SK-N-SH (cell line): ENCODE results near the gene TNS4. TPM values are rescaled to one million over a fixed set of nuclear protein-coding genes. Genes with fewer than 3 reads are reported as not detected.

Experiments used
- CTCF ChIA-PET: fragments of 300-600, 350-600 bp; formaldehyde crosslinking; extraction: SDS; loops from one replicate; lab custom pipeline; 2021; lab: Yijun Ruan, JAX
- POLR2A ChIA-PET: fragments of 350-600 bp; sonication (Branson Sonifier 250); formaldehyde crosslinking; extraction: SDS; loops from one replicate; lab custom pipeline; 2020; ENCODE audit warnings: antibody characterized with exemption, inconsistent platforms; lab: Yijun Ruan, JAX
- DNase-seq: peaks from one replicate; pipeline ENCODE4 v3.0.0; 2012
- H2AFZ ChIP-seq: fragments of 200-600 bp; sonication (generic); 2 replicates; pipeline ENCODE4 v1.8.1; 2016; ENCODE audit warnings: antibody characterized with exemption, mild to moderate bottlenecking, low read depth
- H3F3A ChIP-seq: fragments of 200-600 bp; sonication (generic); replicated peaks from 2 replicates; pipeline ENCODE3; 2016; ENCODE audit warnings: antibody characterized with exemption, mild to moderate bottlenecking; ENCODE audit not compliant: insufficient read depth
- H3K27ac ChIP-seq, 2 experiments: fragments of 200-500 bp in 1 of 2; fragments of 200-600 bp in 1 of 2; sonication (Bioruptor generic) in 1 of 2; sonication (generic), shearing (Covaris generic) in 1 of 2; 2 replicates each; pipeline versions ENCODE4 v1.5.1 to v1.6.1; 2014 to 2016; ENCODE audit warnings: low read depth in 2 of 2, inconsistent platforms in 1 of 2, low read length in 1 of 2, mild to moderate bottlenecking in 1 of 2, mixed read lengths in 1 of 2
- H3K27me3 ChIP-seq: fragments of 200-600 bp; sonication (generic), shearing (Covaris generic); 2 replicates; pipeline ENCODE4 v1.6.1; 2016; ENCODE audit warnings: mixed run types; ENCODE audit not compliant: insufficient read depth
- H3K36me3 ChIP-seq, 2 experiments: fragments of 200-500 bp in 1 of 2; fragments of 200-600 bp in 1 of 2; sonication (Bioruptor generic) in 1 of 2; sonication (generic) in 1 of 2; replicated peaks in 1 of 2; 2 replicates each; pipeline versions ENCODE3 to v1.5.1; 2014 to 2016; ENCODE audit warnings: low read length in 1 of 2, mild to moderate bottlenecking in 1 of 2; ENCODE audit not compliant: insufficient read depth in 2 of 2, control insufficient read depth in 1 of 2
- H3K4me1 ChIP-seq, 2 experiments: fragments of 200-500 bp in 1 of 2; fragments of 200-600 bp in 1 of 2; sonication (Bioruptor generic) in 1 of 2; sonication (generic), shearing (Covaris generic) in 1 of 2; 2 replicates each; pipeline versions ENCODE4 v1.5.1 to v1.6.1; 2014 to 2016; ENCODE audit warnings: low read depth in 1 of 2, low read length in 1 of 2, mixed run types in 1 of 2; ENCODE audit not compliant: insufficient read depth in 2 of 2, control insufficient read depth in 1 of 2
- H3K4me2 ChIP-seq: fragments of 200-600 bp; sonication (generic), shearing (Covaris generic); 2 replicates; pipeline ENCODE4 v1.6.1; 2017; ENCODE audit warnings: mixed run types
- H3K4me3 ChIP-seq, 2 experiments: fragments of 200-500 bp in 1 of 2; fragments of 200-600 bp in 1 of 2; sonication (Bioruptor generic) in 1 of 2; sonication (generic), shearing (Covaris generic) in 1 of 2; 2 replicates each; pipeline versions ENCODE4 v1.5.1 to v1.8.1; 2014 to 2016; ENCODE audit warnings: low read depth in 2 of 2, inconsistent platforms in 1 of 2, low read length in 1 of 2, mild to moderate bottlenecking in 1 of 2, mixed read lengths in 1 of 2, moderate library complexity in 1 of 2
- H3K79me2 ChIP-seq: fragments of 200-600 bp; sonication (generic); 2 replicates; pipeline ENCODE4 v1.8.1; 2017; ENCODE audit warnings: mild to moderate bottlenecking; ENCODE audit not compliant: insufficient read depth
- H3K9ac ChIP-seq: fragments of 200-600 bp; sonication (generic); 2 replicates; pipeline ENCODE4 v1.6.1; 2017; ENCODE audit warnings: mixed run types
- H3K9me2 ChIP-seq: fragments of 200-600 bp; sonication (generic); 2 replicates; pipeline ENCODE4 v1.6.1; 2017; ENCODE audit warnings: mixed run types
- H3K9me3 ChIP-seq: fragments of 200-600 bp; sonication (generic); 2 replicates; pipeline ENCODE4 v1.6.1; 2017; ENCODE audit warnings: mixed run types, mild to moderate bottlenecking, moderate library complexity
- H4K20me1 ChIP-seq: fragments of 200-600 bp; sonication (generic); 2 replicates; pipeline ENCODE4 v1.6.1; 2017; ENCODE audit warnings: mild to moderate bottlenecking, mixed run types; ENCODE audit not compliant: insufficient read depth
- CTCF ChIP-seq: fragments of 200-600 bp; sonication (generic); IDR thresholded peaks from 2 replicates; pipeline ENCODE4 v1.6.1; 2017; ENCODE audit warnings: antibody characterized with exemption, mild to moderate bottlenecking, moderate library complexity
- ELF1 ChIP-seq: IDR thresholded peaks from 2 replicates; pipeline ENCODE4 v1.4.0; 2012
- GABPA ChIP-seq: IDR thresholded peaks from 2 replicates; pipeline ENCODE4 v1.4.0; 2012; ENCODE audit warnings: low read depth, mild to moderate bottlenecking
- MEF2A ChIP-seq: IDR thresholded peaks from 2 replicates; pipeline ENCODE4 v1.4.0; 2012; ENCODE audit warnings: low read depth, borderline replicate concordance
- PBX3 ChIP-seq: IDR thresholded peaks from 2 replicates; pipeline ENCODE4; 2012
- RAD21 ChIP-seq: IDR thresholded peaks from 2 replicates; pipeline ENCODE4 v1.6.1; 2012; ENCODE audit warnings: mild to moderate bottlenecking, low read length
- RCOR1 ChIP-seq: fragments of 150-350 bp; IDR thresholded peaks from 2 replicates; pipeline ENCODE4 v1.6.1; 2017; ENCODE audit warnings: antibody characterized with exemption, low read length
- SIN3A ChIP-seq: IDR thresholded peaks from 2 replicates; pipeline ENCODE4 v1.6.1; 2012; ENCODE audit warnings: low read depth, mild to moderate bottlenecking, low read length, moderate library complexity, borderline replicate concordance
- USF1 ChIP-seq: IDR thresholded peaks from 2 replicates; pipeline ENCODE4 v1.4.0; 2012; ENCODE audit warnings: low read depth, borderline replicate concordance
- WGBS: methylation state at CpG from one replicate; pipeline ENCODE4 v1.1.6; 2017; ENCODE audit warnings: low lambda C conversion rate; 5-methylcytosine and 5-hydroxymethylcytosine counted together
- polyA plus RNA-seq, 3 experiments: library from polyadenylated mRNA; depleted of rRNA; stranded (reverse); fragments of >200 nt; gene quantifications; 2 replicates each; pipeline ENCODE4 v1.2.3, GENCODE V29; 2012

Gene TNS4
- polyA plus RNA-seq, 1 of the 3 experiments (the other 2 are of a cell fraction) = not detected

- TF ChIP-seq USF1 (no peak), GABPA (no peak), ELF1 (no peak), RCOR1 (no peak), RAD21 (no peak), CTCF (no peak)
- WGBS = 66% methylated on average over 6 of the region's 6 CpGs
- no peaks in the 10 kb centered on the region for H3K27me3 ChIP-seq
- H3K27ac ChIP-seq = no peak overlapping the region
- H3K36me3 ChIP-seq = no peaks in the 10 kb centered on the region
- H3K4me1 ChIP-seq = peaks cover 5 to 14% of the 10 kb centered on the region in 2 experiments; a peak in 2 of 4 replicates
- no peaks in the 10 kb centered on the region for H3K9me3 ChIP-seq
- no peak overlapping the region for H3K9ac ChIP-seq
- no peak overlapping the region for H2AFZ ChIP-seq
- H4K20me1 ChIP-seq = no peaks in the 10 kb centered on the region
- H3K4me2 ChIP-seq = no peak overlapping the region
- no peak overlapping the region for H3K4me3 ChIP-seq
- no peak for DNase-seq
- H3F3A ChIP-seq = no peaks in the 10 kb centered on the region
- ChIA-PET POLR2A (interaction anchor here (0.7 to 1.4 kb wide), 7 partner anchors 25 to 170 kb away, joined by 3 to 7 read pairs (median 3); no protein-coding TSS in a partner anchor), CTCF (interaction anchor here (0.6 to 16.8 kb wide), 62 partner anchors 8 to 981 kb away, joined by 3 to 381 read pairs (median 8); partner anchors contain the start of genes CCR7, GJD3, IGFBP4 and TNS4)
- no peaks in the 10 kb centered on the region for H3K9me2 ChIP-seq
- no peaks in the 10 kb centered on the region for H3K79me2 ChIP-seq
Observed at GRCh38 chr17:40532520-40533253, 31.3 kb upstream of the TNS4 start.

GRCh38 chr17:40531051-40531991 is 29.9 kb upstream of the TNS4 start:
- H3K27me3 ChIP-seq = no peaks in the 10 kb centered on the region
- no peaks in the 10 kb centered on the region for H3F3A ChIP-seq
- H4K20me1 ChIP-seq = no peaks in the 10 kb centered on the region
- H3K4me3 ChIP-seq = no peak overlapping the region
- 92% methylated on average over 15 of the region's 15 CpGs for WGBS
- ChIA-PET POLR2A (no interaction called here), CTCF (interaction anchor here (0.8 to 16.8 kb wide), 27 partner anchors 8 to 230 kb away, joined by 3 to 381 read pairs (median 13); partner anchors contain the start of genes CCR7, GJD3, IGFBP4 and TOP2A)
- H3K36me3 ChIP-seq = no peaks in the 10 kb centered on the region
- DNase-seq = no peak
- H3K79me2 ChIP-seq = no peaks in the 10 kb centered on the region
- H3K27ac ChIP-seq = no peak overlapping the region
- H3K9me2 ChIP-seq = no peaks in the 10 kb centered on the region
- TF ChIP-seq SIN3A = no peak
- no peak for TF ChIP-seq MEF2A
- no peak for TF ChIP-seq PBX3
- no peak overlapping the region for H2AFZ ChIP-seq
- H3K9ac ChIP-seq = no peak overlapping the region
- H3K9me3 ChIP-seq = no peaks in the 10 kb centered on the region
- H3K4me2 ChIP-seq = no peak overlapping the region
- H3K4me1 ChIP-seq = peaks cover 0 to 7% of the 10 kb centered on the region in 2 experiments; a peak in 1 of 4 replicates
